IMR-90 (cell line): Measurements from ENCODE around the gene EVA1C. TPM values are rescaled to one million over a fixed set of nuclear protein-coding genes. Genes with fewer than 3 reads are reported as not detected.

Experiments
- ATAC-seq: fragments of 200-7000 bp; cut with Tn5 transposase; 2 replicates; pipeline ENCODE4 v1.9.1; 2020; ENCODE audit warnings: low read depth, mild to moderate bottlenecking, moderate library complexity
- BruUV-seq: library from RNA; stranded (reverse); fragments of 400-500 nt; replicated peaks from 2 replicates; lab custom pipeline; 2021; lab: Mats Ljungman, UMichigan
- CTCF ChIA-PET: fragments of 300-600 bp; formaldehyde crosslinking; extraction: SDS; loops from one replicate; lab custom pipeline; 2021; ENCODE audit warnings: antibody characterized with exemption; lab: Yijun Ruan, JAX
- POLR2A ChIA-PET: fragments of 300-600 bp; sonication (Branson Sonifier 250); formaldehyde crosslinking; loops from one replicate; lab custom pipeline; 2022; ENCODE audit warnings: antibody characterized with exemption; ENCODE audit not compliant: unreplicated experiment; lab: Charles Lee
- DNase-seq: peaks from one replicate; pipeline ENCODE4 v3.0.0; 2013
- H2AFZ ChIP-seq: replicated peaks from 2 replicates; pipeline ENCODE3; 2013; ENCODE audit warnings: low read length, mild to moderate bottlenecking; ENCODE audit not compliant: poor library complexity
- H2AK5ac ChIP-seq: 2 replicates; pipeline ENCODE4 v1.6.1; 2013; ENCODE audit warnings: low read depth, low read length, inconsistent platforms
- H2AK9ac ChIP-seq: replicated peaks from 2 replicates; pipeline ENCODE3; 2013; ENCODE audit warnings: mild to moderate bottlenecking, low read depth, low read length, moderate library complexity; ENCODE audit not compliant: poor library complexity
- H2BK120ac ChIP-seq: 2 replicates; pipeline ENCODE4 v1.6.1; 2013; ENCODE audit warnings: low read depth, low read length, inconsistent platforms
- H2BK15ac ChIP-seq: 3 replicates; pipeline ENCODE4 v1.6.1; 2013; ENCODE audit warnings: low read depth, low read length, inconsistent platforms
- H2BK20ac ChIP-seq: 2 replicates; pipeline ENCODE4 v1.6.1; 2013; ENCODE audit warnings: low read depth, mild to moderate bottlenecking, inconsistent platforms, low read length, moderate library complexity
- H2BK5ac ChIP-seq: 2 replicates; pipeline ENCODE4 v1.6.1; 2013; ENCODE audit warnings: mild to moderate bottlenecking, low read depth, low read length, inconsistent platforms; ENCODE audit not compliant: poor library complexity, severe bottlenecking
- H3K14ac ChIP-seq: replicated peaks from 2 replicates; pipeline ENCODE4 v1.6.1; 2013; ENCODE audit warnings: low read depth, low read length, inconsistent platforms
- H3K18ac ChIP-seq: 2 replicates; pipeline ENCODE4 v1.6.1; 2013; ENCODE audit warnings: low read depth, low read length, control low read depth
- H3K23ac ChIP-seq: 2 replicates; pipeline ENCODE4 v1.6.1; 2013; ENCODE audit warnings: low read depth, low read length, inconsistent platforms
- H3K27ac ChIP-seq: 2 replicates; pipeline ENCODE4 v1.5.1; 2013; ENCODE audit warnings: mild to moderate bottlenecking, control low read depth, low read length; ENCODE audit not compliant: insufficient read depth
- H3K27me3 ChIP-seq: 2 replicates; pipeline ENCODE4 v1.6.1; 2013; ENCODE audit warnings: low read length; ENCODE audit not compliant: control insufficient read depth, insufficient read depth
- H3K36me3 ChIP-seq: 2 replicates; pipeline ENCODE4 v1.6.1; 2013; ENCODE audit warnings: low read length, mixed read lengths; ENCODE audit not compliant: control insufficient read depth, insufficient read depth
- H3K4ac ChIP-seq: 2 replicates; pipeline ENCODE4 v1.6.1; 2013; ENCODE audit warnings: low read depth, low read length, inconsistent platforms
- H3K4me1 ChIP-seq: 2 replicates; pipeline ENCODE4 v1.6.1; 2013; ENCODE audit warnings: low read length, mixed read lengths; ENCODE audit not compliant: control insufficient read depth, insufficient read depth
- H3K4me2 ChIP-seq: 2 replicates; pipeline ENCODE4 v1.6.1; 2013; ENCODE audit warnings: low read depth, mild to moderate bottlenecking, control low read depth, low read length, moderate library complexity
- H3K4me3 ChIP-seq: 2 replicates; pipeline ENCODE4 v1.5.1; 2013; ENCODE audit warnings: low read depth, mild to moderate bottlenecking, control low read depth, low read length, moderate library complexity; ENCODE audit not compliant: insufficient read depth
- H3K56ac ChIP-seq: 2 replicates; pipeline ENCODE4 v1.6.1; 2013; ENCODE audit warnings: low read length, inconsistent platforms; ENCODE audit not compliant: insufficient read depth; ENCODE audit errors: extremely low read depth
- H3K79me1 ChIP-seq, 2 experiments: 2 replicates each; pipeline ENCODE4 v1.6.1; 2013; ENCODE audit warnings: low read length in 2 of 2, inconsistent platforms in 1 of 2, low read depth in 1 of 2
- H3K9ac ChIP-seq: 2 replicates; pipeline ENCODE4 v1.6.1; 2013; ENCODE audit warnings: low read depth, low read length, control low read depth
- H3K9me1 ChIP-seq: 2 replicates; pipeline ENCODE4 v1.6.1; 2013; ENCODE audit warnings: low read length, inconsistent platforms; ENCODE audit not compliant: insufficient read depth
- H3K9me3 ChIP-seq: 2 replicates; pipeline ENCODE4 v1.6.1; 2013; ENCODE audit warnings: low read length; ENCODE audit not compliant: control insufficient read depth, insufficient read depth
- H4K20me1 ChIP-seq: 2 replicates; pipeline ENCODE4 v1.6.1; 2013; ENCODE audit warnings: low read length, inconsistent platforms; ENCODE audit not compliant: insufficient read depth
- H4K5ac ChIP-seq: 2 replicates; pipeline ENCODE4 v1.6.1; 2013; ENCODE audit warnings: mild to moderate bottlenecking, low read depth, low read length, control low read depth
- H4K8ac ChIP-seq, 2 experiments: 2 replicates each; pipeline ENCODE4 v1.6.1; 2013; ENCODE audit warnings: low read depth in 2 of 2, low read length in 2 of 2, control low read depth in 1 of 2, inconsistent platforms in 1 of 2
- H4K91ac ChIP-seq: 2 replicates; pipeline ENCODE4 v1.6.1; 2013; ENCODE audit warnings: low read depth, low read length, inconsistent platforms; ENCODE audit not compliant: insufficient read depth
- BHLHE40 ChIP-seq: fragments of 150-350 bp; IDR thresholded peaks from 2 replicates; pipeline ENCODE4 v1.6.1; 2016; ENCODE audit warnings: mild to moderate bottlenecking, low read depth, low read length
- CEBPB ChIP-seq: IDR thresholded peaks from 2 replicates; pipeline ENCODE4 v1.6.1; 2012; ENCODE audit warnings: low read depth, low read length, improper control_type of control experiment
- ELK1 ChIP-seq: fragments of 150-350 bp; IDR thresholded peaks from 2 replicates; pipeline ENCODE4 v1.6.1; 2016; ENCODE audit warnings: low read depth, mild to moderate bottlenecking, low read length, moderate library complexity, borderline replicate concordance
- FOS ChIP-seq: fragments of 150-350 bp; IDR thresholded peaks from 2 replicates; pipeline ENCODE4 v1.6.1; 2016; ENCODE audit warnings: low read depth, low read length
- MAFK ChIP-seq: IDR thresholded peaks from 2 replicates; pipeline ENCODE4 v1.6.1; 2012; ENCODE audit warnings: low read depth, low read length, improper control_type of control experiment
- MAZ ChIP-seq: IDR thresholded peaks from 2 replicates; pipeline ENCODE4 v1.6.1; 2012; ENCODE audit warnings: low read depth, mild to moderate bottlenecking, low read length, improper control_type of control experiment, moderate library complexity, borderline replicate concordance
- MXI1 ChIP-seq: IDR thresholded peaks from 2 replicates; pipeline ENCODE4 v1.6.1; 2012; ENCODE audit warnings: low read depth, mild to moderate bottlenecking, low read length, moderate library complexity, borderline replicate concordance
- POLR2A ChIP-seq: IDR thresholded peaks from 2 replicates; pipeline ENCODE4 v1.6.1; 2012; ENCODE audit warnings: mild to moderate bottlenecking, low read depth, low read length
- RAD21 ChIP-seq: IDR thresholded peaks from 2 replicates; pipeline ENCODE4 v1.6.1; 2012; ENCODE audit warnings: low read length, improper control_type of control experiment
- RCOR1 ChIP-seq: IDR thresholded peaks from 2 replicates; pipeline ENCODE4 v1.6.1; 2012; ENCODE audit warnings: mild to moderate bottlenecking, low read length, improper control_type of control experiment; ENCODE audit not compliant: insufficient replicate concordance
- RFX5 ChIP-seq: IDR thresholded peaks from 2 replicates; pipeline ENCODE4 v1.8.0; 2012; ENCODE audit warnings: low read depth, mild to moderate bottlenecking, low read length, moderate library complexity
- SMC3 ChIP-seq: fragments of 150-350 bp; IDR thresholded peaks from 2 replicates; pipeline ENCODE4 v1.6.1; 2016; ENCODE audit warnings: low read depth, mild to moderate bottlenecking, antibody characterized with exemption, low read length, moderate library complexity
- USF2 ChIP-seq: fragments of 150-350 bp; IDR thresholded peaks from 2 replicates; pipeline ENCODE4 v1.6.1; 2017; ENCODE audit warnings: mild to moderate bottlenecking, antibody characterized with exemption, low read length, low read depth
- WGBS, 2 experiments: methylation state at CpG; one replicate each; pipeline versions ENCODE4 v1.1.5 to v1.1.7; 2013; ENCODE audit warnings: missing lambda C conversion rate in 2 of 2; ENCODE audit not compliant: insufficient read length in 1 of 2; ENCODE audit errors: extremely low coverage in 2 of 2; 5-methylcytosine and 5-hydroxymethylcytosine counted together
- dilution Hi-C: fragments of 300-500 bp; cut with HindIII; formaldehyde crosslinking; loops from one replicate; pipeline ENCODE4 v1.14.3; 2018; ENCODE audit warnings: low sequenced_read_pairs; ENCODE audit not compliant: unreplicated experiment
- in situ Hi-C: fragments of 300-500 bp; cut with MboI; formaldehyde crosslinking; loops from 3 replicates; pipeline ENCODE4 v1.14.3; 2019; ENCODE audit warnings: low sequenced_read_pairs, inconsistent platforms, mixed read lengths
- intact Hi-C: fragments of 100-400 bp; cut with micrococcal nuclease; formaldehyde crosslinking; loops from 2 replicates; pipeline ENCODE4 v1.10.0; 2022
- polyA plus RNA-seq, 3 experiments: library from polyadenylated mRNA; depleted of rRNA; stranded (reverse); fragments of >200 nt; gene quantifications; 2 replicates each; pipeline ENCODE4 v1.2.3, GENCODE V29; 2012; ENCODE audit warnings: low replicate concordance in 1 of 3
- total RNA-seq: library from RNA; depleted of rRNA; stranded (reverse); fragments of >200 nt; gene quantifications from 2 replicates; pipeline ENCODE4 v1.2.3, GENCODE V29; 2012
- TF ChIP-seq, protein P1 (sequence below): conservative IDR thresholded peaks from 2 replicates; pipeline ENCODE4 v1.5.1; 2012; ENCODE audit warnings: mild to moderate bottlenecking, low read depth, low read length, improper control_type of control experiment

Gene EVA1C
- total and polyA plus RNA-seq, 2 of the 4 experiments (the other 2 are of a cell fraction): 0.72 to 1.1 TPM

- H4K5ac ChIP-seq: no peak overlapping the region
- H2AFZ ChIP-seq: no peak overlapping the region
- intact Hi-C loops: loop anchor here (1.0 to 5.0 kb wide), 2 partner anchors 40 to 159 kb away; no protein-coding TSS in a partner anchor
- H2BK20ac ChIP-seq: no peak overlapping the region
- no peak overlapping the region for H3K23ac ChIP-seq
- DNase-seq: peak; percentile 83
- POLR2A ChIA-PET: no interaction called here
- H3K9ac ChIP-seq: no peak overlapping the region
- no peaks in the 10 kb centered on the region for H3K27me3 ChIP-seq
- no peak overlapping the region for H3K18ac ChIP-seq
- no peak overlapping the region for H3K56ac ChIP-seq
- H4K8ac ChIP-seq: no peak overlapping the region; a peak in 1 of 4 replicates
- BruUV-seq: no TSS peak
- H4K20me1 ChIP-seq: no peaks in the 10 kb centered on the region
- H3K4me3 ChIP-seq: no peak overlapping the region
- ATAC-seq: peak; percentile 81
- in situ Hi-C loops: no loop called here
- H4K91ac ChIP-seq: no peak overlapping the region
- H2AK5ac ChIP-seq: no peak overlapping the region
- TF ChIP-seq MAFK (no peak), RFX5 (no peak), ELK1 (no peak), MXI1 (no peak), MAZ (no peak), POLR2A (no peak), RAD21 (peak; percentile 75), CEBPB (no peak), BHLHE40 (no peak), FOS (no peak), SMC3 (peak; percentile 68), USF2 (peak; percentile 20; the same call in 1 of the 2 replicates), RCOR1 (no peak)
- TF ChIP-seq, protein P1, sequence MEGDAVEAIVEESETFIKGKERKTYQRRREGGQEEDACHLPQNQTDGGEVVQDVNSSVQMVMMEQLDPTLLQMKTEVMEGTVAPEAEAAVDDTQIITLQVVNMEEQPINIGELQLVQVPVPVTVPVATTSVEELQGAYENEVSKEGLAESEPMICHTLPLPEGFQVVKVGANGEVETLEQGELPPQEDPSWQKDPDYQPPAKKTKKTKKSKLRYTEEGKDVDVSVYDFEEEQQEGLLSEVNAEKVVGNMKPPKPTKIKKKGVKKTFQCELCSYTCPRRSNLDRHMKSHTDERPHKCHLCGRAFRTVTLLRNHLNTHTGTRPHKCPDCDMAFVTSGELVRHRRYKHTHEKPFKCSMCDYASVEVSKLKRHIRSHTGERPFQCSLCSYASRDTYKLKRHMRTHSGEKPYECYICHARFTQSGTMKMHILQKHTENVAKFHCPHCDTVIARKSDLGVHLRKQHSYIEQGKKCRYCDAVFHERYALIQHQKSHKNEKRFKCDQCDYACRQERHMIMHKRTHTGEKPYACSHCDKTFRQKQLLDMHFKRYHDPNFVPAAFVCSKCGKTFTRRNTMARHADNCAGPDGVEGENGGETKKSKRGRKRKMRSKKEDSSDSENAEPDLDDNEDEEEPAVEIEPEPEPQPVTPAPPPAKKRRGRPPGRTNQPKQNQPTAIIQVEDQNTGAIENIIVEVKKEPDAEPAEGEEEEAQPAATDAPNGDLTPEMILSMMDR: peak; percentile 64
- CTCF ChIA-PET: no interaction called here
- H3K9me1 ChIP-seq: no peaks in the 10 kb centered on the region
- WGBS, 2 experiments: 55% methylated on average over 4 of the region's 5 CpGs; no CpG with 5 or more reads in 1 of the 2 experiments
- H3K9me3 ChIP-seq: no peaks in the 10 kb centered on the region; the same call in 1 of the 2 replicates
- H2BK5ac ChIP-seq: no peak overlapping the region
- no peak overlapping the region for H3K4me2 ChIP-seq
- no peaks in the 10 kb centered on the region for H3K4me1 ChIP-seq
- no peak overlapping the region for H3K4ac ChIP-seq
- dilution Hi-C loops: no loop called here
- no peak overlapping the region for H2BK15ac ChIP-seq
- H3K79me1 ChIP-seq: no peaks in the 10 kb centered on the region
- no peak overlapping the region for H3K14ac ChIP-seq
- no peak overlapping the region for H2BK120ac ChIP-seq
- H3K27ac ChIP-seq: no peak overlapping the region
- no peaks in the 10 kb centered on the region for H3K36me3 ChIP-seq
- H2AK9ac ChIP-seq: no peak overlapping the region
These were observed 149.9 kb downstream of the EVA1C start for GRCh38 chr21:32562426-32562825.
